Osteocyte (in vitro differentiated cells): ENCODE results near the gene TECPR1. TPM values are rescaled to one million over a fixed set of nuclear protein-coding genes. Genes with fewer than 3 reads are reported as not detected.

ENCODE experiments used
- DNase-seq: peaks from one replicate; pipeline ENCODE4 v3.0.0; 2021; ENCODE audit warnings: mixed read lengths; ENCODE audit not compliant: unreplicated experiment; ENCODE audit errors: extremely low spot score
- H3K27ac Mint-ChIP-seq: one replicate; pipeline ENCODE4 v1.8.0; 2021; ENCODE audit warnings: mild to moderate bottlenecking, mixed read lengths; ENCODE audit not compliant: unreplicated experiment
- H3K27me3 Mint-ChIP-seq: one replicate; pipeline ENCODE4 v1.8.0; 2021; ENCODE audit warnings: mixed read lengths; ENCODE audit not compliant: unreplicated experiment
- H3K36me3 Mint-ChIP-seq: one replicate; pipeline ENCODE4 v1.8.0; 2021; ENCODE audit warnings: mixed read lengths; ENCODE audit not compliant: unreplicated experiment
- H3K4me1 Mint-ChIP-seq: one replicate; pipeline ENCODE4 v1.8.0; 2021; ENCODE audit warnings: mixed read lengths; ENCODE audit not compliant: unreplicated experiment
- H3K4me3 Mint-ChIP-seq: one replicate; pipeline ENCODE4 v1.8.0; 2021; ENCODE audit warnings: mild to moderate bottlenecking, moderate library complexity, mixed read lengths; ENCODE audit not compliant: unreplicated experiment
- H3K9me3 Mint-ChIP-seq: one replicate; pipeline ENCODE4 v1.8.0; 2021; ENCODE audit warnings: mixed read lengths; ENCODE audit not compliant: unreplicated experiment
- CTCF ChIP-seq: fragments of 200-600 bp; sonication (generic); IDR thresholded peaks from 2 replicates; pipeline ENCODE4 v1.5.0; 2021; ENCODE audit warnings: antibody characterized with exemption, mild to moderate bottlenecking, moderate library complexity
- total RNA-seq: library from RNA; stranded (reverse); gene quantifications from 2 replicates; pipeline ENCODE4 v1.2.1, GENCODE V29; 2021

Gene TECPR1
- total RNA-seq, 1 donor from 2014 or later: 33.6 TPM

GRCh38 chr7:98203964-98204605, 47.9 kb downstream of the TECPR1 start:
- Mint-ChIP-seq H3K4me1 (peaks cover 11% of the 10 kb centered on the region), H3K27ac (no peak overlapping the region), H3K9me3 (no peaks in the 10 kb centered on the region), H3K27me3 (no peaks in the 10 kb centered on the region), H3K36me3 (peaks cover 21% of the 10 kb centered on the region), H3K4me3 (no peak overlapping the region)
- no peak for DNase-seq
- TF ChIP-seq CTCF: no peak

- H3K36me3 Mint-ChIP-seq: peaks cover 18% of the 10 kb centered on the region
- TF ChIP-seq CTCF: no peak
- DNase-seq: no peak
- no peaks in the 10 kb centered on the region for H3K27me3 Mint-ChIP-seq
- H3K4me3 Mint-ChIP-seq: no peak overlapping the region
- peaks cover 13% of the 10 kb centered on the region for H3K4me1 Mint-ChIP-seq
- no peaks in the 10 kb centered on the region for H3K9me3 Mint-ChIP-seq
- no peak overlapping the region for H3K27ac Mint-ChIP-seq
Observed at GRCh38 chr7:98203261-98203963, 48.6 kb downstream of the TECPR1 start.

- Mint-ChIP-seq H3K27ac (no peak overlapping the region), H3K36me3 (peaks cover 22% of the 10 kb centered on the region), H3K9me3 (no peaks in the 10 kb centered on the region), H3K4me3 (no peak overlapping the region), H3K27me3 (no peaks in the 10 kb centered on the region), H3K4me1 (peaks cover 13% of the 10 kb centered on the region)
- TF ChIP-seq CTCF: no peak
- DNase-seq: no peak
Observed at GRCh38 chr7:98202367-98203195, 49.5 kb downstream of the TECPR1 start.

DNA sequence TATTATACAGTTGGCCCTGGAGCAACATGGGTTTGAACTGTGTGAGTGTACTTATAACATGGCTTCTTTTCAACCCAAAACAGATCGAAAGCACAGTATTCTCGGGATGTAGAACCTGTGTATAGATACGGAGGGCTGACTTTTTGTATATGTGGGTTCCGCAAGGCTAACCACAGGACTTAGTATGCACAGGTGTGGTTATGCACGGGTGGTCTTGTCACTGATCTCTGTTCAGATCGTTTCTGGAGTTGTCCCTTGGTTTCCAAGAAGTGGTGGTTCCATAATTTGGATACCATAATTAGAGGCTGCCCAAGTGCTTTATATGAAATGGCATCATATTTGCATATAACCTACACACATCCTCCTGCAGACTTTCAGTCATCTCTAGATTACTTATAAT, 51.7 kb downstream of the TECPR1 start:
- H3K4me1 Mint-ChIP-seq: peaks cover 20% of the 10 kb centered on the region
- no peak overlapping the region for H3K27ac Mint-ChIP-seq
- H3K27me3 Mint-ChIP-seq: no peaks in the 10 kb centered on the region
- no peak overlapping the region for H3K4me3 Mint-ChIP-seq
- DNase-seq: no peak
- TF ChIP-seq CTCF: no peak
- no peaks in the 10 kb centered on the region for H3K9me3 Mint-ChIP-seq
- H3K36me3 Mint-ChIP-seq: peaks cover 14% of the 10 kb centered on the region

DNA sequence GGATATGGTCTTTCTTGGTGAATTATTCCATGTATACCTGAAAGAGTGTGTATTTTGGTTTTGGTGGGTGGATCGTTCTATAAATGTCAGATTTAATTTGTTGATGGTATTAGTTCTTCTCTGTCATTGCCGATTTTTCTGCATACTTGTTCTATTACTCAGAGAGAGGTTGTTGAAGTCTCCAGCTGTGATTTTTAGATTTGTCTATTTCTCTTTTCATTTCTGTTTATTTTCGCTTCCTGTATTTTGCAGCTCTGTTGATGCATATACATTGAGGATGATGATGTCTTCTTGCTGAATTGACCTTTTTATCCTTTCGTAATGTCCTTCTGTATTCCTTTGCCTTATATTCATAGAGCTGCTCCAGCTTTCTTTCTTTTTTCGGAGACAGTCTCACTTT, 52.9 kb downstream of the TECPR1 start:
- no peak for DNase-seq
- peaks cover 11% of the 10 kb centered on the region for H3K36me3 Mint-ChIP-seq
- H3K4me3 Mint-ChIP-seq: no peak overlapping the region
- H3K27ac Mint-ChIP-seq: peak overlapping the region; percentile 61
- no peaks in the 10 kb centered on the region for H3K27me3 Mint-ChIP-seq
- H3K4me1 Mint-ChIP-seq: peaks cover 20% of the 10 kb centered on the region
- no peaks in the 10 kb centered on the region for H3K9me3 Mint-ChIP-seq
- TF ChIP-seq CTCF: no peak
